Hindlimb muscle (tissue), 1 donor: ENCODE results near the gene CDKAL1. TPM values are rescaled to one million over a fixed set of nuclear protein-coding genes. Genes with fewer than 3 reads are reported as not detected.

Source experiments
- DNase-seq: peaks from one replicate; pipeline ENCODE4 v3.0.0-alpha.2; 2013
- polyA plus RNA-seq: library from polyadenylated mRNA; unstranded; fragments of 120-200 nt; gene quantifications from one replicate; pipeline ENCODE4 v1.2.1, GENCODE V29; 2013; ENCODE audit not compliant: insufficient read length

Gene CDKAL1
- polyA plus RNA-seq, 1 donor, result 13.2 TPM

DNA sequence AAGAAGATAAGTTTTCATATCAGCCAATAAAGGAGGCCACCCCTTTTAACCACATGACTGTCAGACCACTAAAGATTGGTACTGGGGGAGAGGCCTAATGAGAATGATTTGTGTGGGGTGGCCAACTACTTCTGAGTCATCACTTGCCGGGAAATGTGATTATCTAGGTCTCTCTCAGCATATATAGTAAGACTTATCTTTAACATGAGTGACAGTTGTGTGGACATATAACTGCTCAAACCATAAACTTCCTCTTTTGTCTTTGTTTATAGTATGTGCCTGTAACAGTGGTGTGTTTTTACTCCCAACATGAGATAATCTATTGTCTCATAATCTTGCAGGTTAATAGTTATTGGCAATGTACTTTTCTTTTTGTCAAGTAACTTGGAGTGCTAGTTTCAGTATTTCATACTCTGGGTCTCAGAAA lies 312.4 kb downstream of the CDKAL1 start:
- no peak for DNase-seq

DNA sequence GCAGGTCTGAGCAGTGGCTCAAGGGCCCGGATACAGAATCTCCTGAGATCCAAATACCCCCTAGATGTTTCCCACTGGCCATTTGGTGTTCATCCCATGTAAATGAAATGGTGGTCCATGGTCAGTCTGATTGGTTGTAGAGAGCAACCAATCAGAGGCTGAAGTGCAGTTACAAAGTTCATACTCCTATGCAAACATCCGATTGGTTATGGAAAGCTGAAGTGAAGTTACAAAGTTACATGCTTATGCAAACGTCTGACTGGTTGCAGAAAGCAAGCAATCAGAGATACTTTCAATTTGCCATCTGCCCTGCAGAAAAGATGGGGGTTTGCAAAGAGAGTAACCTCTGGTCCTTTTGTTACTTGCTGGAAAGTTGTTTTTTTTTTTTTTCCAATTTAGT lies 313.6 kb downstream of the CDKAL1 start:
- no peak for DNase-seq

DNA sequence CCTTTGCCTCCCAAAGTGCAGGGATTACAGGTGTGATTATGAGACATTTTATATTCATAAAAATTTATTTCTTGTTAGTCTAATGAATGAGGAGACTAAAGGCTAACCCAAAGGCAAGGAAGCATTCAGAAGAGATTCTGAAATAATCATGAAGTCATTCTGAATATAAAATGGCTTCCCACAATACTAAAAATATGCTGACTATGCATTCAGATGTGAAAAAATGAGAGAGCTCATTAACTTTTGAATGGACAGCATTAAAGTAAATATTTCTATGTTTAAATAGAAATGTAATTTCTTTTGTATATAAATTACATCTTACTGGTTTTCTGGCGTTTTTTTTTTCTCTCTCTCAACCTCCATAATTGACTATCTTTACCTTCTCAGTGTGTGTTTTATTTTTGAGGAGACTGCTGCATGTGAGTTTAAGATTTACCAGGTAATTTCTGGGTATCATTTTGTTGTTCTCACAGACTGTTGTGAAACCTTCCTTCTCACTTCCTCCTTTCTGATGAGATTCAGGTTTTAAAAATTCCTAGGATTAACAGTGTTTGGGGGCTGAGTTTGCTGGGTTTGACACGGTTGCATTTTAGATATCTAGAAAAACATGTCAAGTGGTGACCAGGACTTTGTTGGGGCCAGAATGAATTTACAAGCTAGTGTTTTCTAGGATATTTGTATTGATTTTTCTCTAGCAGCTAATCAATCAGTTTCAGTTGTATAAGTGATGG lies 316.6 kb downstream of the CDKAL1 start:
- DNase-seq, result no peak

DNA sequence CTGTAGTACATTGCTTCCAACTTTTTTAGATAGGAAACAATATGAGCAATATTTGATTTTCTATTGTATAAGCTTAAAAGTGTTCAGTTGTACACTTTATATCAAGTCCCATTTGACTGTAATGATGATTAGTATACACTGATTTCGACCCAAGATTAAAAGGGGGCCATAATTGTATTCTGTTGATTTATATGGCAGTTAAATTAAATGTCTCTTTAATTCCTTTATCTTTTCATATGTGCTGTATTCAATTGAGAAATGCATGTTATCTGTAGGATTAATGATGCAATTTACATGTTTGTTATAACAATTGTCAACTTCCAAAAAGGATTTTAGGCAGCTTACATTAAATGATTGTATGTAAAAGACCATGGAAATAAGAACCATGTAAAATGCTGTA lies 317.5 kb downstream of the CDKAL1 start:
- no peak for DNase-seq

DNA sequence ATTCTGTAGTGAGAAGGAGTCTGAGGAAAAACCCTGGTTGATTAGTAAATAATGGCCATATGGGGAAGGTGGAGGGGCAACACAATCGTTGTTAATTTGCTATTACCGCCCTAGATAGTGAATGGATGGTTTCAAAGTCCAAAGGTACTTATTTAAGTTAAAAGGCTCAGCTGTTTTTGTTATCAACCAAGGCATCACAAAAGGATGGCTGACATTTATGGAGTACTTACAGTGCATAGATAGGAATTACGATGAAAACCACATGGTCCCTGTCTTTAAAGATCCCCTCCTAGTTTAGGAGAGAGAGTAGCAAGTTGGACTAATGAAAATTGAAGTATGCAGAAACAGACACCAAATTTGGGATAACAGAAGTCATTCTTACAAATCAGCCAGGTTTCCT lies 319.6 kb downstream of the CDKAL1 start:
- no peak for DNase-seq

DNA sequence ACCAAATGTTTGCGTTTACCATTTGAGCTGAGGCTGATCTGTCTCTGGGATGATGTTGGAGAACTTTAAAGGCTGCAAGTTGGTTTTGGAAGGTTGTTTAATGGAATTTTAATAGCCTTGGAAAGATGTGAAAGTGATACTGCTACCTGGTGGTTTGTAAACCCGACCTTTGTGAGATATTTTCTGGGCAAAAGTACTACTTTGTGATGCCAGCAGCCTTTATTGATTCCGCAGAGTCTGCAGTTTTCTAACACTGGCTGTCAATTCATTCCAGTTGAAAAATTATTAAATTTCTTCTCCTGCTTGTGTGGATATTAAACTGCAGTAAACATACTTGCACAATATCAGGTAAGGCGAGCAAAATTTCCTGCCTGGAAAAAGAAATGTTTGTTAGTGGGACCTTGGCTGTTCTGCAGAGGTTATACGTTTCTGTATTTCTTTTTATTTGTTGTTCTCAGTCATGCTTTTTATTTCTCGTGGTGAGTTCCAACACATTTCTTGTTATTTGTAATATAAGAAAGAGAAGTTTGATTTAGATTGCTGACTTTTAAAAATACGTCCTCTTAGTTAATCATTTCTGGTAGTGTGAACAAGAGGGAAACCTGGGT lies 322.5 kb downstream of the CDKAL1 start:
- no peak for DNase-seq

DNA sequence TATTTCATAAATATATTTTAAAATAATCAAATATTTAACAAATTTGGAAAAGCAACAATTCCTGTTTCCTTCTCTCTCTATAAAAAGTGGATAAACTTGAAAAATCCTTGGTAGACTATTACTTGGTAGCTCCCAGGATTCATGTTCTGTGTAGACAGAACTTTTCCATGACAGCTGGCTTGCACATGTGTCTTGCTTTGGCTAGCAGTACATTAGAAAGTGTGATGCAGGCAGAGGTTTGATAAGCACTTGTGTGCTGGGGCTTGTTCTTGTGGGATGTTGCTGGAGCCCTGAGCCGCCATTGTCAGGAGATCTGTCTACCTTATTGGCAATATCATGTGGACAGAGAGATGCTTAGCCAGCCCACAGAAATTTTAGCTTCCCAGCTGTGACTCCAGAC lies 327.2 kb downstream of the CDKAL1 start:
- DNase-seq, result no peak

DNA sequence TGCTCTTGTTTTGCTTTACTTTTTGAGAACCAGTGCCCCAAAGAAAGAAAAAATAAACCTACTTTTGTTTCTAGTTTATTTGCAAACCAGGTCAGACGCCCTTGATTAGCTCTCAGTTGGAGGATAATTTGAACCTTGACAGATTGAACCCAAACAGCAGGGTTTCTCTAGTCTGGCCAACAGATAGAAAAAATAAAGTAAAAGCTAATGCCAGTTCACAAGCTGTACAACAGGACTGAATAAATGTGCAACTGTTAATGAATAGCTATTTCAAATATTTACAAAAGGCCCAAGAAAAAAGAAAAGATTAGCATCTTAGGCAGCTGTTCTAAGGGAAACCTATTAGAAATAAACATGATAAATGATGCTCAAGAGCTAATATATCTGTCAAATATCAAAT lies 331.8 kb downstream of the CDKAL1 start:
- no peak for DNase-seq

DNA sequence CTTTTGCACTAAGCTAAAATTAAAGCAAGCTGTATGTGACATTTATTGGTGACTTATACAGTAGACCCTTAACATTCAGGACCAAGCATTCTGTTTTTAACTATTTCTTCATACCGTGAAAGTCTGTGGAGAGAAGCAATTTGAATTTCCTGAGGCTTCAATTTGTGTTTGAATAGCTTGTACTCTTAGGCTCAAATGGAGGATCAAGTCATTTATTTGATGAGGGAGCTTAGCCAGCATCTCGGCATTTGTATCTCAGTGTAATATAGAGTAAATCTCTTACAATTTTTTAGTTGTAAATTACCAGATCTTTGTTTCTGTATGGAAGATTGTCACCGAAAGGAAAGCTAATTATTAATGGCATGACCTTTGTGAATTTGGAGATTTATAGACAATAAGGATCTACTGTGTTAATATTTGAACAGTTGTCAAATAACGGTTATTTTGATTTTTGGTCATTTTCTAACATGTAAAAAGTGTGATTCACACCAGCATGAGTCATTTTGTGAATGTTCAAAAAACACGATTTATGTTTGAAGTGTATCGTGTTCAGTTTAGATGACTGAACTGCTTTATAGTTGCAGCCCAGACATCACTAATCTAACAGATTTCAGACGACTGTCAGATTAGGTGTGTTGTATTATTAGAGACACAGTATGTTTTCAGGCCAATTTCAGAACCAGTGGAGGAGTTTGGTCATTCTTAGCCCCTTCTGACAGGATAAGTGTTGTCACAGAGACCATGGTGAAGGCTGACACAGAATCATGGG lies 332.9 kb downstream of the CDKAL1 start:
- no peak for DNase-seq

DNA sequence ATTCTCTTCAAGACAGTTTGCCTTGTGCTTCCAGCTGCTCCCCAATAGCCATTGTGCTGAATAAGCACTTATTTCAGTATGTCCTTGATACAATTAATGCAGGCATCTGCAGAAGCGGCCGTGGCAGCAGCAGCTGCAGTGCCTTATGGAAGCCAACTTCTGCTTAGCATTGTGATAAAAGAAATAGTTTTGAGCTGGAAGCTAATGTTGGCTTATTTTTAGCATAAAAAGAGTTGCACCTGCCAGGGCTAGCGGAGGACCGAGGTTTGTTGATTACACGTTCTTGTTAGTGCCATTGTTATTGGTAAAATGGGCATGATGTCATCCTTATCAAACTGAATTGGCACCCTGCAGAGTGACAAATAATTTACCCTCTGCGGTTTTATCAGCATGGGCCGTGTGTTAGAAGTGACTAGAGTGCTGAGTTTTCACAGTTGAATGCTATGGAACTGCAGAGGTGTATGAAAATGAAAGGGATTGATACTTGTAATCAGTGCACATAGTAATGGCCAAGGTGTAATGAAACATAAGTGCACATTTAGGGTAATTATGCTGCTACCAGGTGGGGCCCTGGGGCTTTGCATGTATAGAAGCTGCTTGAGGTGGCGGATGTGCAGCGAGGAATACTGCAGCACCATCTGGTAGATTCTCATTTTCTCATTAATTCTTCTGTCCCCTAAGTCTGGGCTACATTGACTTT lies 334.3 kb downstream of the CDKAL1 start:
- no peak for DNase-seq

DNA sequence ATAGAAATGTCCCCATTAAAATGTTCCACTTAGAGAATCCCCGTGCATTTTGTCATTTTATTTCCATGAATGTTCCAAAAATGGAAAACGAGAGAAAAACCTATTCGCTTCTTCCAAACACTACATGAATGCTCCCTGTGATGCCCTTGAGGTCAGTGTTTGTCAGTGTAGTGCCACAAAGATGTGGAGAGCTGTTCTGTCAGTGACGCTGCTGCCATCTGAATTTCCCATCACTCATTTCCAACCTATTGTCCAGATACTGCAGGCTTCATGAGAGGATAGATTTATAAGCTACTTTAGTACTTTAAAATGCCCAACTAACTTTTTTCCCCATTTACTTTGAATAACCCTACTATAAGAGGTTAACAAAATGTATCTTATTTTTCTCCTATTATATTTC lies 335.8 kb downstream of the CDKAL1 start:
- DNase-seq, result no peak

DNA sequence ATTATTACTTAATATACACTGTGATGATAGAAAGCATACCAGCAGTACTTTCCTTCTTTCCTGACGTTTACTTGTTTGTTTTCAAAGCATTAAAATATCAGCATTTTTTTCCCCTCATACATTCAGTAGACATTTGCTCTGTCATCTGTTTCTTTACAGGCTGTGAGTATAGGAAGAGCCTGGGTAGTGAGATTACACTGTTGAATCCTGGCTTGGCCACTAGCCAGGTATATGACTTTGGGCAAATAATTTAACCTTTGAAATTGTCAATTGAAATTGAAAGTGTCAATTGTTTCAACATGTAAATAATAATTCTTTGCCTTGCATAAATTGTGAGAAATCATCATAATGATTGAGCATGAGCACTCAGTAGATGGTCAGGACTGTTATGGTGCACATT lies 336.2 kb downstream of the CDKAL1 start:
- DNase-seq, result no peak

DNA sequence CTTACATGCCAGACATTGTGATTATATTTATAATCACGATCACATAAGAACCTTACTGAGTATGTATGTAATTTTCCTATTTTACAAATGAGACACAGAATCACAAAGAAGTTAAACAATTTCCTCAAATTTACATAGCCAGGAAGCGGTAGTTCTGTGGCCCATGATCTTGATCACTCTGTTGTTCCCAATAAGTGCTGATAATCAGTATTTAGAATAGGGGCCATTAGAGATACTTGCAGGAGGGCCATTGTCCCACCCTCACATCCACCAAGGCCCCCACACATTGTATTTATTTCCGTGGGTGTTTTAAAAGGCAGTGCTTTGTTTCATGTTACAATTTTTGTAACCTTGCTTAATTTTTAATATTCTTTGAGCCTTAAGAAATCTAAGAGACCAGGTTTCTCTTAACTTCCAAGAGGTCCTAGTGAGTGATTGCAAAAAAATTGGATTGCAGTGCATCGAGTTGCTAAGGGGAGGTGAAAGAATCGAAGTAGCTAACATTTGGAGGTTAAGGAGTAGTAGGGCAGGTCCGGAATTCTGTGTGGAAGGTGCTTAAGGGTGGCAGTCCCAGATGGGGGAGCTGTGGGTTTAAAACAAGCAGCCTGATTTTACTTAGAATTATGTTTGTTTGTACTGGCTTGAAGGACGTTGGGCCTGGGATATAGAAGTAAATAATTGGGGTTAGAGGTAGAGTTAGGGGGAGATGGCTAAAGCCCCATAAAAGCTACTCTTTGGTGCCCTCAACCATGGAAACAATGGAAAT lies 339.4 kb downstream of the CDKAL1 start:
- no peak for DNase-seq

DNA sequence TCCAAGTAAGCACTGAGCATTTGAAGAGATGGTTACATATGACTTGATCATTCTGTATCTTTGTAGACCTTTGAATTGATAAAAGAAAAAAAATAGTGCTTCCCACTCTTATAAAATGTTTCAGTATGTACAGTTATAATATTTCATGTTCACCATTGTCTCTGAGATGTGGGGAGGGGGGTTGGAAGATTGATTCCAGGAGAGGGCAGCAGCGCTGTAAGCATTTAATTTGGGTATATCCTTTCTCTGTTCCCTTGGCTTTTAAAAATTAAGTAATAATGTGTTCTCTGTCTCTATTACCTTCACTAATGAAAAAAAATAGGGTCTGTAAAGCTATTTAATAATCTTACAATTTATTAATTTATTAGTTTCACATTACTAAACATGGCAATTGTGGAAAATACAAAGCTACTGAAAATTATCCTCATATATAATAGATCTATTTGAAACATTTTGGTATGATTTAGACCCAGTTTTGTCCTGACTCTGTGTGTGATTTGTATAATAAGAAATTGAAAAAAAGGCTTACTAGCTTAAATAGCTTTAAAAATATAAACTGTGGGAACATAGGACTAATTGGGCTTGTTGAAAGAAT lies 341.2 kb downstream of the CDKAL1 start:
- DNase-seq, result peak; percentile 30

DNA sequence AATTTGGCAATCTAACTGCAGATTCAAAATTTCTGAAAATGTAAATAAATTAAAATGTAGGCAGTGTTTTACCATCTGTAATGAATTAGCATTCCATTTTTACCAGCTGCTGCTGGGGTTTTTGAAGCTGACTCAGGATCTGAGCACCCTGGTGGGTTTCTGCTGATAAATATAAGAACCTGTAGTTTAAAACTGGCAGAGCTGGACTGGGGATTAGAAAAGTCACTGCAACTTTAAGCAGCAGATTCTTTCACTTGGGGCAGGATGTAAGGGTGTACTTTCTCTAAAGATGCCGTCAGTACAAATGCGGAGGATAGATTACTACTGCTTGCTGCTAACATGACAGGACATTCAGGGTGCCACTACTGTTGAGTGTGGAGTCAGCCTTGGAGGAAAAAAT lies 341.8 kb downstream of the CDKAL1 start:
- no peak for DNase-seq

DNA sequence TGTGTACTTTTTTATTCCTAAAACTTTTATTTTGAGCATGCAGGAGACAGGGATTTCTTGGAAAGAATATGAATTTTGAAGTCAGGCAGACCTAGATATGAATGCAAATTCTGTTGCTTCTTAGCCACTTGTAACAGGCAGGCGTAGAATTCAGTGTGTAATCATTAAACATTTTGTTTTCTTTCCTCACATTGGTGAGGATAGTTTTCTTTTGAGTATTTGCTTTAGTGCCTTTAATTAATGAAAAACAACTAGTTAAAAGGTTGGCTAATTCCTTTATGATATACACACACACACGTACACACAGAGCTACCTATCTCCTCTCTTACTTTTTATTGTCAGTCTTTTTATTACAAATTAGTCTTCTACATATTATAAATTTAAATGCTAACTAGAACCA lies 342.3 kb downstream of the CDKAL1 start:
- DNase-seq, result no peak

DNA sequence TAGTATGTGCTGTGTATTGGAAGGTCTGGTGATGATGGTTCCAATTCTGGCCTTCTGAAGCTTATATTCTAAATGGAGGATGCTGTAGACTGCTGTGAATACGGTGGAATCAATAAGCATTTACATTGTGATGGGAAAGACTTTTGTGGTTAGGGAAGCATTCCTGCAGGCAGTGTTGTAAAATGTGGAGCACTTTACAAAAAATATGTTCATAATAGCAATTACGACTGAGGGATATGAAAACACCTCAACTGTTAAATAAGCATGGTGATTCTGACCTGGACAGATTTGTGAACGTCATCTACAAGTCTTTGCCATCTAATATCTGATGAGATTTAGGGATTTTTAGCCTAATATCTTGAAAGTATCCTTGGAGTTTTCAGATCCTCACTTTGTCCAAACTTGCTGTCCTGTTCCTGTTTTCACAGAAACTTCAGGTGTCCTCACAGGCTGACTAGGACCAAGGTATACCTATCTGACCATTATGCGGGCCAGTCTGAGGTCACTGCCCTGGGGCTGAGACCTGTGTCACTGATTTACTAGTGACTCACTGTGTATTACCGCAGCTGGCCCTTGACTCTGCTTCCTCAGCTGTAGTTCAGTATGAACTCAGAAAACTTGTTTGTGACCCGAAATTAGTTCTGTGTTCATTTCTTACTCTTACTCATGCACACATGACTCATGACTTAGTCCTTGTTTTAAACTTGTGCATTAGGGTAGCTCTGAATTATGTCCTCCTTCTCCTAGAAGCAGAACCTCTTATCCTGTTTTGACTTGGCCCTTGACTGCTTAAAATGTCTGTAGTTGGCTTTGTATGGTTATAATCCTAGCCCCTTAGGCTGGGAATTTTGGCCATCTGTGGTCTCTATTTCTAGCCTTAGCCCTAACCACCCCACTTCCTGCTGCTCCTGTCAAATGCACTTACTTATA lies 343.0 kb downstream of the CDKAL1 start:
- DNase-seq, result no peak

DNA sequence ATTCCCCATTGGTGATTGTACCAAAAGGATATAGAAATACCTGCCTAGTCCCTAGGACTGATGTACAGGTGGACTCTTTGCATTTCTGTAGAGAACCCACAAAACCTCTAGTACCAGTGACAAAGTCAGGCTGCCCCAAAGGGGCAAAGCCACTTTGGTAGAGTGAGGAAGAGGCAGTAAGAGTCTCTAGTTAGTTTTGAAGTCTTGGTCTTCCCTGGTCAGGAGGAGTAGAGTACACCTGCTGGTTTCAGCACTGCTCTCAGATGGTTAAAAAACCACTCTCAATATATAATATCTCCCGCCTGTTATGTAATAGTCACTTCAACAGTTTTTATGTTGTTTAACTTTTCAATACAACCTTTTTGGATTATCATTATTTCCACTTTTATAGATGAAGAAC lies 344.9 kb downstream of the CDKAL1 start:
- DNase-seq, result no peak

DNA sequence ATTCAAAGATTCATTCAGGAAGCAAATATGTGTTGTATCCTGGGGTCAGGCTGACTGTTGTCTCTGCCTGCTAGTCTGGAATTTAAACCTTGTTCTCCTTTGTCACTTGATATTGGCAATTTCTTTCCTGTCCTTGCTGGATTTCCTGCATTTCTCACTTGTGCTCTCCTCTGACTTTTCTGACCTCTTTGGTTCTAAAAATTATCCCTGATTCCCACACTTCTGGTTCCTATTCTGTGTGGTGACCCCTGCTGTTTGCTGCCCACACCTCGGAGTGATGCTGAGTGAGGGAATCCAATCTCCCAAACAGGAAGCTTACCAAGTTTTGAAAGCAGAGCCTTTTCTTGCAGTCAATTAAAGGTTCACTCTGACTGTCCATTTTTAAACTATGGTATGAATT lies 345.3 kb downstream of the CDKAL1 start:
- no peak for DNase-seq

DNA sequence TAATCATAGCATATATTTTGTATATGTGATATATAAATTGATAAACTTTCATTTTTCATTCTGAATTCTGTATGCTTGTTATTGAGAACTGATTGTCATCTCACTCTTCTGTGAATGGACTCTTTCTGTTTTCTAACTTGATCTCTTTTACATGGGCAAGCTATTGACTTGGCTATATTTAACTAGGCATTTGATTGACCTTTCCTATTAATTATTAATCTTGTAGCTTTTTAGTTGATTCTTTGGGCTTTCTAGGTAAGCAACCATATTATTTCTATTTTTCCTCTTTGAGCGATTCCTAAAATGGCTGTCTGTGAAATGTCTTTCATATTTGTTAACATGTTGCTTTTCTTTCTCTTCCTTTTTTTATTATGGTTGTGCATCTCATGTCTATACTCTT lies 347.1 kb downstream of the CDKAL1 start:
- DNase-seq, result no peak

DNA sequence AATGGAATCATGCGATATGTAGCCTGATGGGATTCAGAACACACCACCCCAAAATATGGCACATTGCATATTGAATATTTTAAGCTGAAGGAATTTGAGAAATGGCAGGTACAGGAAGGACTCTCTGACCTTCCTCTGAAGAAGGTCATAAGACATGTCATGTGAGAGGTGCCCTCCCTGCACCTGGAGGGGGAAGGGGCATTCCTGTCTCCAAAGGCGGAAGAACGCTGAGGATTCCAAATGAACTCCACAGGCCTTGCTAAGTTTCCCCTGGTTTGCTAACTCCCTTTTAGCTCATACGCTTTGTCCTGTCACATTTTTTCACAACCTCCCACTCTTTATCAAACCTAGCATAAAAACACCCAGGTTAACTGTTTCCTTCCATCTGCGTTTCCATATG lies 347.8 kb downstream of the CDKAL1 start:
- no peak for DNase-seq
